GM13976 (cell line): Measurements from ENCODE around the gene LPAR4.
"Not testable (repeated sequence)": the region's sequence is repeated elsewhere in the genome, so short reads cannot be mapped to it uniquely, and the experiment has no call there.

Experiments used
- DNase-seq: peaks from one replicate; pipeline ENCODE4 v3.0.0; 2012; ENCODE audit warnings: low spot score
- CTCF ChIP-seq: IDR thresholded peaks from 2 replicates; pipeline ENCODE4 v1.5.1; 2012; ENCODE audit warnings: borderline replicate concordance, mild to moderate bottlenecking; ENCODE audit not compliant: insufficient read depth; ENCODE audit errors: extremely low read depth, missing control alignments, control extremely low read depth
- in situ Hi-C: fragments of 300-500 bp; cut with MboI; formaldehyde crosslinking; loops from one replicate; pipeline ENCODE4 v1.12.0; 2022; ENCODE audit warnings: low sequenced_read_pairs, mixed read lengths, inconsistent platforms; ENCODE audit not compliant: unreplicated experiment

LPAR4 gene

GRCh38 chrX:78769101-78769755, 21.7 kb downstream of the LPAR4 start:
- no peak for DNase-seq
- in situ Hi-C loops, result no loop called here
- TF ChIP-seq CTCF, result no peak

GRCh38 chrX:78769946-78770345, 22.4 kb downstream of the LPAR4 start:
- TF ChIP-seq CTCF, result no peak
- DNase-seq, result no peak
- in situ Hi-C loops, result no loop called here

- TF ChIP-seq CTCF, result no peak
- no peak for DNase-seq
- in situ Hi-C loops, result no loop called here
Observed at GRCh38 chrX:78796916-78797315, 49.4 kb downstream of the LPAR4 start.

- no peak for DNase-seq
- in situ Hi-C loops, result no loop called here
- TF ChIP-seq CTCF, result no peak
Observed at GRCh38 chrX:78800114-78800513, 52.6 kb downstream of the LPAR4 start.

- no peak for DNase-seq
- in situ Hi-C loops, result no loop called here
- no peak for TF ChIP-seq CTCF
Observed at GRCh38 chrX:78800694-78801093, 53.2 kb downstream of the LPAR4 start.

- in situ Hi-C loops, result no loop called here
- TF ChIP-seq CTCF, result no peak
- no peak for DNase-seq
Observed at GRCh38 chrX:78801522-78801921, 54.0 kb downstream of the LPAR4 start.

- in situ Hi-C loops, DNase-seq: not testable (repeated sequence)
Observed at GRCh38 chrX:78802526-78802925, 55.0 kb downstream of the LPAR4 start.
